Glomerular visceral epithelial cell (primary cell): ENCODE data around the gene NPAS2.
A peak's percentile ranks its signal among the peaks of the same experiment; 100 is the strongest.

Source experiments
- DNase-seq: peaks from one replicate; pipeline ENCODE4 v3.0.0-alpha.2; 2016; ENCODE audit errors: extremely low spot score

NPAS2 gene

GRCh38 chr2:100819370-100820272 is at the start of gene NPAS2:
Gene NPAS2 (plus strand): TSS chr2:100820139. CDS start chr2:100904755, 84,616 bp downstream.
- peak; percentile 49 for DNase-seq

GRCh38 chr2:100771125-100771524 is 48.8 kb upstream of the NPAS2 start:
- no peak for DNase-seq

GRCh38 chr2:100773538-100773937 is 46.4 kb upstream of the NPAS2 start:
- DNase-seq, result no peak

- no peak for DNase-seq
Observed at GRCh38 chr2:100776445-100776844, 43.5 kb upstream of the NPAS2 start.

GRCh38 chr2:100778637-100779450 is 41.1 kb upstream of the NPAS2 start:
- DNase-seq, result no peak

GRCh38 chr2:100779908-100780202 is 40.1 kb upstream of the NPAS2 start:
- no peak for DNase-seq

GRCh38 chr2:100780203-100781008 is 39.5 kb upstream of the NPAS2 start:
- peak; percentile 59 for DNase-seq

- no peak for DNase-seq
Observed at GRCh38 chr2:100781009-100781325, 39.0 kb upstream of the NPAS2 start.

GRCh38 chr2:100781523-100782379 is 38.2 kb upstream of the NPAS2 start:
- DNase-seq, result no peak

- DNase-seq, result no peak
Observed at GRCh38 chr2:100782380-100782878, 37.5 kb upstream of the NPAS2 start.

- DNase-seq, result peak; percentile 45
Observed at GRCh38 chr2:100783987-100784386, 36.0 kb upstream of the NPAS2 start.

GRCh38 chr2:100784681-100785080 is 35.3 kb upstream of the NPAS2 start:
- DNase-seq, result peak; percentile 33

- DNase-seq, result peak; percentile 32
Observed at GRCh38 chr2:100785626-100786296, 34.2 kb upstream of the NPAS2 start.

GRCh38 chr2:100786297-100786658 is 33.7 kb upstream of the NPAS2 start:
- DNase-seq, result peak; percentile 89

- DNase-seq, result no peak
Observed at GRCh38 chr2:100786985-100787384, 33.0 kb upstream of the NPAS2 start.

GRCh38 chr2:100789361-100789760 is 30.6 kb upstream of the NPAS2 start:
- DNase-seq, result no peak

- DNase-seq, result no peak
Observed at GRCh38 chr2:100791294-100791935, 28.5 kb upstream of the NPAS2 start.

GRCh38 chr2:100791936-100792308 is 28.0 kb upstream of the NPAS2 start:
- no peak for DNase-seq

GRCh38 chr2:100793220-100793619 is 26.7 kb upstream of the NPAS2 start:
- DNase-seq, result no peak

- DNase-seq, result no peak
Observed at GRCh38 chr2:100793982-100794381, 26.0 kb upstream of the NPAS2 start.
